Activated CD4-positive, alpha-beta T cell treated with anti-CD3 and anti-CD28 coated beads, Interleukin-2, amount 50 U/mL, for 16 hours (primary cell): ENCODE measurements around the gene HS3ST5.
"Not testable (repeated sequence)": the region's sequence is repeated elsewhere in the genome, so short reads cannot be mapped to it uniquely, and the experiment has no call there.

Experiments used
- DNase-seq: peaks from one replicate; pipeline ENCODE4 v3.0.0-alpha.2; 2020

Gene HS3ST5

GRCh38 chr6:114033606-114034005, 309.2 kb downstream of the HS3ST5 start:
- DNase-seq, result no peak

- no peak for DNase-seq
Observed at GRCh38 chr6:114032721-114033120, 310.1 kb downstream of the HS3ST5 start.

GRCh38 chr6:114030767-114031166, 312.1 kb downstream of the HS3ST5 start:
- no peak for DNase-seq

GRCh38 chr6:114024746-114025145, 318.1 kb downstream of the HS3ST5 start:
- no peak for DNase-seq

GRCh38 chr6:114020196-114020595, 322.6 kb downstream of the HS3ST5 start:
- no peak for DNase-seq

- DNase-seq, result not testable (repeated sequence)
Observed at GRCh38 chr6:114017146-114017545, 325.7 kb downstream of the HS3ST5 start.

GRCh38 chr6:114014106-114014505, 328.7 kb downstream of the HS3ST5 start:
- DNase-seq, result not testable (repeated sequence)

- peak; percentile 1 for DNase-seq
Observed at GRCh38 chr6:114011486-114011885, 331.3 kb downstream of the HS3ST5 start.

- no peak for DNase-seq
Observed at GRCh38 chr6:114010540-114010939, 332.3 kb downstream of the HS3ST5 start.

GRCh38 chr6:114009192-114009591, 333.6 kb downstream of the HS3ST5 start:
- DNase-seq, result no peak

GRCh38 chr6:114008331-114008730, 334.5 kb downstream of the HS3ST5 start:
- no peak for DNase-seq

GRCh38 chr6:114007516-114007915, 335.3 kb downstream of the HS3ST5 start:
- DNase-seq, result peak; percentile 14
